Tibial nerve (tissue), 4 donors: ENCODE data around the gene SLC16A12.

Experiments
- CTCF ChIP-seq, 5 experiments: fragments of 200-600 bp in 3 of 5; fragments of 450-650 bp in 2 of 5; sonication (generic) in 3 of 5; IDR thresholded peaks; one replicate each; pipeline ENCODE4 v1.5.1; 2016 to 2019; ENCODE audit warnings: antibody characterized with exemption in 5 of 5, mild to moderate bottlenecking in 3 of 5, moderate library complexity in 2 of 5
- EP300 ChIP-seq, 2 donors: sonication (generic); formaldehyde crosslinking; IDR thresholded peaks; one replicate each; pipeline ENCODE4 v1.6.1; 2017; ENCODE audit warnings: antibody characterized with exemption in 2 of 2, mild to moderate bottlenecking in 1 of 2
- POLR2A ChIP-seq, 2 donors: fragments of 450-650 bp; IDR thresholded peaks; one replicate each; pipeline ENCODE4 v1.6.1; 2017; ENCODE audit warnings: antibody characterized with exemption in 2 of 2, mild to moderate bottlenecking in 2 of 2, moderate library complexity in 2 of 2

GRCh38 chr10:89470628-89471027, 64.8 kb downstream of the SLC16A12 start:
- TF ChIP-seq CTCF (IDR thresholded peaks at IDR 0.05): no peak
- no peak for TF ChIP-seq EP300 (IDR thresholded peaks at IDR 0.05)
- TF ChIP-seq POLR2A (IDR thresholded peaks at IDR 0.05): no peak
